Nephron progenitor cell (in vitro differentiated cells): Measurements from ENCODE around the gene HAUS1.

Experiments
- DNase-seq: peaks from one replicate; pipeline ENCODE4 v3.0.0; 2021
- H3K27ac Mint-ChIP-seq: 2 replicates; pipeline ENCODE4 v1.8.0; 2021; ENCODE audit warnings: mild to moderate bottlenecking, moderate library complexity, mixed read lengths
- H3K27me3 Mint-ChIP-seq: 2 replicates; pipeline ENCODE4 v1.8.0; 2021; ENCODE audit warnings: mild to moderate bottlenecking, low read depth, mixed read lengths; ENCODE audit not compliant: poor library complexity
- H3K36me3 Mint-ChIP-seq: 2 replicates; pipeline ENCODE4 v1.8.0; 2021; ENCODE audit warnings: low read depth, mixed read lengths
- H3K4me1 Mint-ChIP-seq: 2 replicates; pipeline ENCODE4 v1.8.0; 2021; ENCODE audit warnings: mixed read lengths
- H3K4me3 Mint-ChIP-seq: 2 replicates; pipeline ENCODE4 v1.8.0; 2021; ENCODE audit warnings: mild to moderate bottlenecking, moderate library complexity, mixed read lengths
- H3K9me3 Mint-ChIP-seq: 2 replicates; pipeline ENCODE4 v1.8.0; 2021; ENCODE audit warnings: mild to moderate bottlenecking, moderate library complexity, mixed read lengths
- CTCF ChIP-seq: fragments of 200-600 bp; sonication (generic); IDR thresholded peaks from 2 replicates; pipeline ENCODE4 v1.5.0; 2021; ENCODE audit warnings: antibody characterized with exemption

Gene HAUS1

GRCh38 chr18:46061796-46062195, 42.4 kb upstream of the HAUS1 start:
- Mint-ChIP-seq H3K9me3 (no peaks in the 10 kb centered on the region), H3K27me3 (peaks cover 14% of the 10 kb centered on the region), H3K4me3 (no peak overlapping the region), H3K27ac (no peak overlapping the region), H3K4me1 (no peaks in the 10 kb centered on the region), H3K36me3 (no peaks in the 10 kb centered on the region)
- TF ChIP-seq CTCF = no peak
- DNase-seq = no peak

GRCh38 chr18:46062781-46063180, 41.4 kb upstream of the HAUS1 start:
- TF ChIP-seq CTCF = no peak
- Mint-ChIP-seq H3K9me3 (peaks cover 3% of the 10 kb centered on the region), H3K27ac (no peak overlapping the region), H3K4me1 (no peaks in the 10 kb centered on the region), H3K36me3 (no peaks in the 10 kb centered on the region), H3K27me3 (peaks cover 14% of the 10 kb centered on the region), H3K4me3 (no peak overlapping the region)
- no peak for DNase-seq

GRCh38 chr18:46067438-46068007, 36.7 kb upstream of the HAUS1 start:
- Mint-ChIP-seq H3K36me3 (no peaks in the 10 kb centered on the region), H3K4me1 (no peaks in the 10 kb centered on the region), H3K27ac (no peak overlapping the region), H3K27me3 (peaks cover 21% of the 10 kb centered on the region), H3K9me3 (peaks cover 4% of the 10 kb centered on the region), H3K4me3 (no peak overlapping the region)
- DNase-seq = no peak
- no peak for TF ChIP-seq CTCF

GRCh38 chr18:46068763-46069162, 35.4 kb upstream of the HAUS1 start:
- H3K9me3 Mint-ChIP-seq = peaks cover 4% of the 10 kb centered on the region
- no peaks in the 10 kb centered on the region for H3K36me3 Mint-ChIP-seq
- peaks cover 5% of the 10 kb centered on the region for H3K4me1 Mint-ChIP-seq
- no peak overlapping the region for H3K4me3 Mint-ChIP-seq
- H3K27me3 Mint-ChIP-seq = peaks cover 26% of the 10 kb centered on the region
- no peak overlapping the region for H3K27ac Mint-ChIP-seq
- no peak for TF ChIP-seq CTCF
- DNase-seq = no peak

- Mint-ChIP-seq H3K4me3 (no peak overlapping the region), H3K9me3 (peaks cover 4% of the 10 kb centered on the region), H3K27me3 (peaks cover 26% of the 10 kb centered on the region), H3K36me3 (no peaks in the 10 kb centered on the region), H3K4me1 (peaks cover 5% of the 10 kb centered on the region), H3K27ac (no peak overlapping the region)
- TF ChIP-seq CTCF = no peak
- DNase-seq = no peak
These were observed 34.7 kb upstream of the HAUS1 start for GRCh38 chr18:46069524-46069923.

- Mint-ChIP-seq H3K27me3 (peaks cover 26% of the 10 kb centered on the region), H3K27ac (no peak overlapping the region), H3K36me3 (no peaks in the 10 kb centered on the region), H3K9me3 (peaks cover 4% of the 10 kb centered on the region), H3K4me3 (no peak overlapping the region), H3K4me1 (peaks cover 5% of the 10 kb centered on the region)
- TF ChIP-seq CTCF = no peak
- no peak for DNase-seq
These were observed 34.0 kb upstream of the HAUS1 start for GRCh38 chr18:46070232-46070631.
